Endothelial cell of umbilical vein (primary cell): ENCODE results near the gene RASSF3.

Experiments used
- POLR2AphosphoS5 ChIP-seq: IDR thresholded peaks from 2 replicates; pipeline ENCODE4 v1.6.1; 2012; ENCODE audit warnings: low read depth, mild to moderate bottlenecking, control low read depth, low read length, moderate library complexity; ENCODE audit not compliant: insufficient read depth
- TF ChIP-seq, protein P1 (sequence below), 2 donors: IDR thresholded peaks; 1 replicate in 1 of 2; 2 replicates in 1 of 2; pipeline ENCODE4 v1.5.1; 2011; ENCODE audit warnings: low read length in 2 of 2, mild to moderate bottlenecking in 2 of 2, moderate library complexity in 2 of 2, control low read depth in 1 of 2, inconsistent platforms in 1 of 2, low read depth in 1 of 2; ENCODE audit not compliant: insufficient read depth in 1 of 2; ENCODE audit errors: extremely low read depth in 1 of 2

DNA sequence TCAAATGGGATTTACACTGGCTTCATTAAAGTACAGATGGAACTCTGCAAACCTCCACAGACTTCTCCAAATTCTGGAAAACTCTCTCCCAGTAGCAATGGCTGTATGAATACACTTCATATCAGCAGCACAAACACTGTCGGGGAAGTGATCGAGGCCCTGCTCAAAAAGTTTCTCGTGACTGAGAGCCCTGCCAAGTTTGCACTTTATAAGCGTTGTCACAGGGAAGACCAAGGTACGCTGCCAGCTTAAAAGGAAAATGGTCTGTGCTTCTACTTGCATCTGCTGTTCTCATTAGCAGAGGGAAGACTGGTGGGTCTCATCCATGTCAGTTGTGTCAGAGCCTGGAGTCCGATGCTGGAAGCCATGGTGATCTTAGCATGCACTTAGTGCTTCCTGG lies 77.9 kb downstream of the RASSF3 start:
- TF ChIP-seq, protein P1, sequence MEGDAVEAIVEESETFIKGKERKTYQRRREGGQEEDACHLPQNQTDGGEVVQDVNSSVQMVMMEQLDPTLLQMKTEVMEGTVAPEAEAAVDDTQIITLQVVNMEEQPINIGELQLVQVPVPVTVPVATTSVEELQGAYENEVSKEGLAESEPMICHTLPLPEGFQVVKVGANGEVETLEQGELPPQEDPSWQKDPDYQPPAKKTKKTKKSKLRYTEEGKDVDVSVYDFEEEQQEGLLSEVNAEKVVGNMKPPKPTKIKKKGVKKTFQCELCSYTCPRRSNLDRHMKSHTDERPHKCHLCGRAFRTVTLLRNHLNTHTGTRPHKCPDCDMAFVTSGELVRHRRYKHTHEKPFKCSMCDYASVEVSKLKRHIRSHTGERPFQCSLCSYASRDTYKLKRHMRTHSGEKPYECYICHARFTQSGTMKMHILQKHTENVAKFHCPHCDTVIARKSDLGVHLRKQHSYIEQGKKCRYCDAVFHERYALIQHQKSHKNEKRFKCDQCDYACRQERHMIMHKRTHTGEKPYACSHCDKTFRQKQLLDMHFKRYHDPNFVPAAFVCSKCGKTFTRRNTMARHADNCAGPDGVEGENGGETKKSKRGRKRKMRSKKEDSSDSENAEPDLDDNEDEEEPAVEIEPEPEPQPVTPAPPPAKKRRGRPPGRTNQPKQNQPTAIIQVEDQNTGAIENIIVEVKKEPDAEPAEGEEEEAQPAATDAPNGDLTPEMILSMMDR (IDR thresholded peaks at IDR 0.05; ENCODE audit: extremely low read depth in 1 of 2, insufficient read depth in 1 of 2, low read depth in 1 of 2, low read length in 2 of 2), result no peak
- no peak for TF ChIP-seq POLR2AphosphoS5
